Neuron (in vitro differentiated cells): ENCODE measurements around the gene RAB44.

Source experiments
- H2AFZ ChIP-seq: one replicate; pipeline ENCODE4 v1.6.1; 2013; ENCODE audit warnings: low read depth, mild to moderate bottlenecking, inconsistent platforms, low read length, moderate library complexity
- H3K27me3 ChIP-seq: one replicate; pipeline ENCODE4 v1.6.1; 2013; ENCODE audit warnings: low read length; ENCODE audit not compliant: insufficient read depth
- H3K36me3 ChIP-seq: one replicate; pipeline ENCODE4 v1.6.1; 2013; ENCODE audit warnings: low read length; ENCODE audit not compliant: insufficient read depth
- H3K4me1 ChIP-seq: one replicate; pipeline ENCODE4 v1.6.1; 2013; ENCODE audit warnings: low read length; ENCODE audit not compliant: insufficient read depth
- H3K4me3 ChIP-seq: 2 replicates; pipeline ENCODE4 v1.5.1; 2013; ENCODE audit warnings: mild to moderate bottlenecking, low read length, moderate library complexity
- H3K9me3 ChIP-seq: one replicate; pipeline ENCODE4 v1.6.1; 2013; ENCODE audit warnings: low read length

The RAB44 gene

GRCh38 chr6:36674942-36675341 is 22.7 kb upstream of the RAB44 start:
- Histone ChIP-seq H2AFZ (no peak overlapping the region), H3K36me3 (no peaks in the 10 kb centered on the region), H3K4me3 (no peak overlapping the region), H3K27me3 (no peaks in the 10 kb centered on the region), H3K4me1 (peaks cover 34% of the 10 kb centered on the region), H3K9me3 (no peaks in the 10 kb centered on the region)

GRCh38 chr6:36676141-36677058 is 21.2 kb upstream of the RAB44 start:
- Histone ChIP-seq H3K4me3 (peak overlapping the region; percentile 86), H3K4me1 (peaks cover 39% of the 10 kb centered on the region), H2AFZ (no peak overlapping the region), H3K36me3 (no peaks in the 10 kb centered on the region), H3K9me3 (no peaks in the 10 kb centered on the region), H3K27me3 (no peaks in the 10 kb centered on the region)

- H3K4me3 ChIP-seq = peak overlapping the region; percentile 86
- H2AFZ ChIP-seq = no peak overlapping the region
- H3K9me3 ChIP-seq = no peaks in the 10 kb centered on the region
- H3K4me1 ChIP-seq = peaks cover 39% of the 10 kb centered on the region
- no peaks in the 10 kb centered on the region for H3K27me3 ChIP-seq
- H3K36me3 ChIP-seq = no peaks in the 10 kb centered on the region
Measured at GRCh38 chr6:36677059-36677749, 20.4 kb upstream of the RAB44 start.

GRCh38 chr6:36677753-36678487 is 19.7 kb upstream of the RAB44 start:
- Histone ChIP-seq H3K4me1 (peaks cover 44% of the 10 kb centered on the region), H3K27me3 (no peaks in the 10 kb centered on the region), H2AFZ (no peak overlapping the region), H3K36me3 (peaks cover 5% of the 10 kb centered on the region), H3K4me3 (peak overlapping the region; percentile 86), H3K9me3 (no peaks in the 10 kb centered on the region)

GRCh38 chr6:36678488-36679042 is 19.1 kb upstream of the RAB44 start, which contains the start of gene CDKN1A:
Gene CDKN1A, plus strand, starts transcription at chr6:36678714. Its CDS starts 5,388 bp downstream, at chr6:36684102.
- Histone ChIP-seq H3K4me1 (peaks cover 44% of the 10 kb centered on the region), H3K27me3 (no peaks in the 10 kb centered on the region), H3K9me3 (no peaks in the 10 kb centered on the region), H3K4me3 (peak within 1 kb of the TSS; percentile 86), H3K36me3 (peaks cover 12% of the 10 kb centered on the region), H2AFZ (no peak within 1 kb of the TSS)

- H3K36me3 ChIP-seq = peaks cover 18% of the 10 kb centered on the region
- peak overlapping the region; percentile 86 for H3K4me3 ChIP-seq
- peaks cover 44% of the 10 kb centered on the region for H3K4me1 ChIP-seq
- no peak overlapping the region for H2AFZ ChIP-seq
- no peaks in the 10 kb centered on the region for H3K27me3 ChIP-seq
- H3K9me3 ChIP-seq = no peaks in the 10 kb centered on the region
Measured at GRCh38 chr6:36679043-36679833, 18.4 kb upstream of the RAB44 start.

- H3K4me1 ChIP-seq = peaks cover 26% of the 10 kb centered on the region
- no peaks in the 10 kb centered on the region for H3K9me3 ChIP-seq
- H2AFZ ChIP-seq = no peak overlapping the region
- H3K36me3 ChIP-seq = peaks cover 48% of the 10 kb centered on the region
- no peaks in the 10 kb centered on the region for H3K27me3 ChIP-seq
- no peak overlapping the region for H3K4me3 ChIP-seq
Measured at GRCh38 chr6:36682328-36683144, 15.1 kb upstream of the RAB44 start.

- no peak overlapping the region for H2AFZ ChIP-seq
- peaks cover 48% of the 10 kb centered on the region for H3K36me3 ChIP-seq
- no peaks in the 10 kb centered on the region for H3K27me3 ChIP-seq
- no peaks in the 10 kb centered on the region for H3K9me3 ChIP-seq
- peaks cover 19% of the 10 kb centered on the region for H3K4me1 ChIP-seq
- no peak overlapping the region for H3K4me3 ChIP-seq
Measured at GRCh38 chr6:36683145-36683655, 14.4 kb upstream of the RAB44 start.

GRCh38 chr6:36683656-36684446 is 13.8 kb upstream of the RAB44 start:
- Histone ChIP-seq H3K36me3 (peaks cover 48% of the 10 kb centered on the region), H3K9me3 (no peaks in the 10 kb centered on the region), H3K4me1 (peaks cover 15% of the 10 kb centered on the region), H3K27me3 (no peaks in the 10 kb centered on the region), H2AFZ (no peak overlapping the region), H3K4me3 (no peak overlapping the region)

GRCh38 chr6:36684447-36684812 is 13.2 kb upstream of the RAB44 start:
- no peak overlapping the region for H3K4me3 ChIP-seq
- H3K36me3 ChIP-seq = peaks cover 48% of the 10 kb centered on the region
- H3K27me3 ChIP-seq = no peaks in the 10 kb centered on the region

More at GRCh38 chr6:36684447-36684812, 13.2 kb upstream of the RAB44 start:
- Histone ChIP-seq H2AFZ (no peak overlapping the region), H3K4me1 (peaks cover 10% of the 10 kb centered on the region), H3K9me3 (no peaks in the 10 kb centered on the region)
